Colon (tissue), 2 donors: ENCODE measurements around the gene CTBP2.

ENCODE experiments used
- FAIRE-seq: peaks from 2 replicates; lab custom pipeline; 2012; peaks lifted over from hg19 to GRCh38; lab: Jason Lieb, UNC
- donor health status: control.
- donor health status: control.

Gene CTBP2

GRCh38 chr10:125023255-125023654 lies 137.1 kb downstream of the CTBP2 start:
- no peak for FAIRE-seq

GRCh38 chr10:125022671-125023070 lies 137.7 kb downstream of the CTBP2 start:
- FAIRE-seq, result no peak

GRCh38 chr10:125021686-125022344 lies 138.5 kb downstream of the CTBP2 start:
- FAIRE-seq, result no peak

GRCh38 chr10:125020871-125021270 lies 139.5 kb downstream of the CTBP2 start:
- FAIRE-seq, result no peak

- FAIRE-seq, result no peak
These were observed 140.0 kb downstream of the CTBP2 start for GRCh38 chr10:125020386-125020785.

- FAIRE-seq, result no peak
These were observed 141.7 kb downstream of the CTBP2 start for GRCh38 chr10:125018576-125019143.

GRCh38 chr10:125017547-125018298 lies 142.6 kb downstream of the CTBP2 start:
- no peak for FAIRE-seq

GRCh38 chr10:125016611-125017202 lies 143.7 kb downstream of the CTBP2 start:
- no peak for FAIRE-seq

- FAIRE-seq, result no peak
These were observed 144.2 kb downstream of the CTBP2 start for GRCh38 chr10:125016123-125016522.

- no peak for FAIRE-seq
These were observed 144.9 kb downstream of the CTBP2 start for GRCh38 chr10:125015356-125015944.

- FAIRE-seq, result no peak
These were observed 145.5 kb downstream of the CTBP2 start for GRCh38 chr10:125014836-125015355.

GRCh38 chr10:125014086-125014830 lies 146.1 kb downstream of the CTBP2 start:
- no peak for FAIRE-seq

GRCh38 chr10:125013529-125013872 lies 146.9 kb downstream of the CTBP2 start:
- FAIRE-seq, result no peak

GRCh38 chr10:125012851-125013528 lies 147.4 kb downstream of the CTBP2 start:
- FAIRE-seq, result no peak

- FAIRE-seq, result no peak
These were observed 148.2 kb downstream of the CTBP2 start for GRCh38 chr10:125011926-125012705.

GRCh38 chr10:125011171-125011925 lies 149.0 kb downstream of the CTBP2 start:
- FAIRE-seq, result no peak

GRCh38 chr10:125010362-125010761 lies 150.0 kb downstream of the CTBP2 start:
- no peak for FAIRE-seq

GRCh38 chr10:125009661-125010161 lies 150.7 kb downstream of the CTBP2 start:
- FAIRE-seq, result no peak
